Spinal cord (tissue), 10 donors: ENCODE measurements around the gene KCNN3. TPM values are rescaled to one million over a fixed set of nuclear protein-coding genes. Genes with fewer than 3 reads are reported as not detected.
A peak's percentile ranks its signal among the peaks of the same experiment; 100 is the strongest.

Source experiments
- DNase-seq, 6 donors: peaks; one replicate each; pipeline versions ENCODE4 v3.0.0 to v3.0.0-alpha.2; 2013 to 2015; ENCODE audit warnings: low spot score in 6 of 6, low read depth in 4 of 6
- H3K27ac ChIP-seq: one replicate; pipeline ENCODE4 v1.5.1; 2013; ENCODE audit warnings: low read depth, low read length, control low read depth
- H3K27me3 ChIP-seq: one replicate; pipeline ENCODE4 v1.6.1; 2013; ENCODE audit warnings: low read length; ENCODE audit not compliant: control insufficient read depth, insufficient read depth
- H3K36me3 ChIP-seq: one replicate; pipeline ENCODE4 v1.6.1; 2013; ENCODE audit warnings: low read length; ENCODE audit not compliant: control insufficient read depth, insufficient read depth
- H3K4me1 ChIP-seq: one replicate; pipeline ENCODE4 v1.6.1; 2013; ENCODE audit warnings: low read length; ENCODE audit not compliant: control insufficient read depth, insufficient read depth
- H3K4me3 ChIP-seq: one replicate; pipeline ENCODE4 v1.5.1; 2013; ENCODE audit warnings: low read depth, low read length, control low read depth
- H3K9me3 ChIP-seq: one replicate; pipeline ENCODE4 v1.6.1; 2013; ENCODE audit warnings: low read length; ENCODE audit not compliant: control insufficient read depth, insufficient read depth
- WGBS: methylation state at CpG from one replicate; pipeline ENCODE4 v1.1.5; 2013; ENCODE audit warnings: missing lambda C conversion rate; ENCODE audit not compliant: insufficient coverage; 5-methylcytosine and 5-hydroxymethylcytosine counted together
- polyA plus RNA-seq, 2 donors: library from polyadenylated mRNA; unstranded; fragments of 120-200 nt; gene quantifications; one replicate each; pipeline ENCODE4 v1.2.1, GENCODE V29; 2013; ENCODE audit not compliant: insufficient read length in 2 of 2
- total RNA-seq, 2 donors: library from RNA; depleted of rRNA in 1 of 2; stranded (reverse); fragments of 120-200 nt in 1 of 2; fragments of >200 nt in 1 of 2; gene quantifications; one replicate each; pipeline versions ENCODE4 v1.2.3 to v1.2.4, GENCODE V29; 2013 to 2014
- donor health status: healthy.

KCNN3 gene
- total and polyA plus RNA-seq, 4 donors: 9.6 to 24.8 (median 16.4) TPM

GRCh38 chr1:154845174-154845573 is 24.9 kb downstream of the KCNN3 start:
- H3K27ac ChIP-seq: peak overlapping the region; percentile 16
- H3K36me3 ChIP-seq: peaks cover 6% of the 10 kb centered on the region
- WGBS: 59% methylated on average over 3 of the region's 3 CpGs
- H3K9me3 ChIP-seq: no peaks in the 10 kb centered on the region
- H3K4me1 ChIP-seq: peaks cover 94% of the 10 kb centered on the region
- H3K27me3 ChIP-seq: peaks cover 8% of the 10 kb centered on the region
- peak in 2 of 6 donors; percentile 52 to 87 for DNase-seq
- no peak overlapping the region for H3K4me3 ChIP-seq

GRCh38 chr1:154844297-154844681 is 25.8 kb downstream of the KCNN3 start:
- no peak overlapping the region for H3K27ac ChIP-seq
- no peak for DNase-seq

DNA sequence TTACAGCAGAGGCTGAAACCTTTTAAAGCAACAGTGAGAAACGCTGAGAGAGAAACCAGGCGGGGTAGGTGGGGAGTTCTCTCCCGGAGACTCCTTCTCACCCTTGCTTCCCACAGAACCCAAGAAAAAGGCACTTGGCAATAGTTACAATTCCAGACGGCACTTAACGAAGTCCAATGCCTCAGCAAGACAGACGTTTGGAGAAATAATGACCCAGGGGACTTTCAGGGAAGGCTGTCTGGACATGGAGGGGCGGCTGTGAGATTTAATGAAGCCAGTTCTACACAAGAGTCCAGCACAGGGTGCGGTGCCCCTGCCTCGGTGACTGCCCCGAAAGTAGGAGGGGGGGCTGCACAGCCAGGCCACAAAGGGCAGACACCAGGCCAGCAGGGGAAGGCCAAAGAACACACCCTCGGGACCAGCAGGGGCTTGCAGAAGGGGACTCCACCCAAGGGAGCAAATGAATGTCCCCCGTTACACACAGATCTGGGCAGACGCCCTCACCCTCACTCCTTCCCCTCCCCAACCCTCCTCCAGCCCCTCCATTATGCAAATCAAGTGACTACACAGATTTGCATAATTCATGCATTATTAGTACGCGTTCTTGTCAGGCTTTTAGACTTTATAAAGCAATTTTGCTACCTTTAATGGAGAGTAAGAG is 26.3 kb downstream of the KCNN3 start:
- no peaks in the 10 kb centered on the region for H3K9me3 ChIP-seq
- no peak overlapping the region for H3K4me3 ChIP-seq
- DNase-seq: peak in 2 of 6 donors; percentile 63 to 68
- H3K27me3 ChIP-seq: peaks cover 6% of the 10 kb centered on the region
- peaks cover 6% of the 10 kb centered on the region for H3K36me3 ChIP-seq
- H3K27ac ChIP-seq: no peak overlapping the region
- peaks cover 91% of the 10 kb centered on the region for H3K4me1 ChIP-seq
- 39% methylated on average over 11 of the region's 15 CpGs for WGBS

More at GRCh38 chr1:154844297-154844681, 25.8 kb downstream of the KCNN3 start:
- H3K27me3 ChIP-seq: peaks cover 8% of the 10 kb centered on the region
- peaks cover 6% of the 10 kb centered on the region for H3K36me3 ChIP-seq
- no peaks in the 10 kb centered on the region for H3K9me3 ChIP-seq
- WGBS: 86% methylated on average over 7 of the region's 10 CpGs
- H3K4me3 ChIP-seq: no peak overlapping the region
- peaks cover 92% of the 10 kb centered on the region for H3K4me1 ChIP-seq

- no peak overlapping the region for H3K27ac ChIP-seq
- WGBS: 41% methylated on average over 5 of the region's 8 CpGs
- H3K9me3 ChIP-seq: no peaks in the 10 kb centered on the region
- H3K4me1 ChIP-seq: peaks cover 83% of the 10 kb centered on the region
- DNase-seq: peak in 2 of 6 donors; percentile 69 to 77
- peaks cover 10% of the 10 kb centered on the region for H3K36me3 ChIP-seq
- peaks cover 3% of the 10 kb centered on the region for H3K27me3 ChIP-seq
- no peak overlapping the region for H3K4me3 ChIP-seq
These were observed 27.4 kb downstream of the KCNN3 start for GRCh38 chr1:154842635-154843034.

GRCh38 chr1:154841384-154841783 is 28.7 kb downstream of the KCNN3 start:
- Histone ChIP-seq H3K27ac (no peak overlapping the region), H3K27me3 (peaks cover 3% of the 10 kb centered on the region), H3K4me3 (no peak overlapping the region), H3K36me3 (peaks cover 14% of the 10 kb centered on the region), H3K9me3 (no peaks in the 10 kb centered on the region), H3K4me1 (peaks cover 82% of the 10 kb centered on the region)
- no peak for DNase-seq
- WGBS: 100% methylated on average over 1 of the region's 4 CpGs

GRCh38 chr1:154840269-154841176 is 29.6 kb downstream of the KCNN3 start:
- peak in 1 of 6 donors; percentile 65 for DNase-seq
- no peak overlapping the region for H3K27ac ChIP-seq

DNA sequence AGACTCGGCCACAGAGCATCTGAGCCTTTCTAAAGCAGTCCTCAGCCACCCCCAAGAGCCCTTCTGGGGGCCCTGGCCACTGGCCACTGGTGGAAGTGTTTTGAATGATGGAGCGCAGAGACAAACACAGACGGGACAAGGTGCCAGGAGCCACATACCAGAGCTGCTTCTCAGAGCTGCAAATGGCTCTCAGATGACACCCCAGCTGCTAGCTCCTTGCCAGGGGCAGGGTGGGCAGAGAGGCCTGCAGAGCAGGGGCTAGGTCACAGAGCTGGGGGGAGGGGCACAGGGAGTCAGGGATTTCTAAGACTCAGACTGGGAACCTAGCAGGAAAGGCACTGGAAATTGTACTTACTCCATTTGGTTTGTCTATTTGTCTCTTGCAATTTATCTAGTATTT is 30.4 kb downstream of the KCNN3 start:
- DNase-seq: no peak
- no peak overlapping the region for H3K27ac ChIP-seq
- WGBS: 0% methylated on average over 1 of the region's 3 CpGs
- H3K4me1 ChIP-seq: peaks cover 72% of the 10 kb centered on the region
- H3K9me3 ChIP-seq: no peaks in the 10 kb centered on the region
- peaks cover 16% of the 10 kb centered on the region for H3K36me3 ChIP-seq
- H3K4me3 ChIP-seq: no peak overlapping the region
- H3K27me3 ChIP-seq: peaks cover 3% of the 10 kb centered on the region

More at GRCh38 chr1:154840269-154841176, 29.6 kb downstream of the KCNN3 start:
- Histone ChIP-seq H3K36me3 (peaks cover 16% of the 10 kb centered on the region), H3K9me3 (no peaks in the 10 kb centered on the region), H3K4me3 (no peak overlapping the region), H3K4me1 (peaks cover 81% of the 10 kb centered on the region), H3K27me3 (peaks cover 3% of the 10 kb centered on the region)
- WGBS: 44% methylated on average over 13 of the region's 19 CpGs

GRCh38 chr1:154838988-154839387 is 31.1 kb downstream of the KCNN3 start:
- Histone ChIP-seq H3K27me3 (peaks cover 3% of the 10 kb centered on the region), H3K36me3 (peaks cover 16% of the 10 kb centered on the region), H3K27ac (no peak overlapping the region), H3K4me1 (peaks cover 68% of the 10 kb centered on the region), H3K4me3 (no peak overlapping the region), H3K9me3 (no peaks in the 10 kb centered on the region)
- DNase-seq: no peak
- 89% methylated on average over 7 of the region's 9 CpGs for WGBS

DNA sequence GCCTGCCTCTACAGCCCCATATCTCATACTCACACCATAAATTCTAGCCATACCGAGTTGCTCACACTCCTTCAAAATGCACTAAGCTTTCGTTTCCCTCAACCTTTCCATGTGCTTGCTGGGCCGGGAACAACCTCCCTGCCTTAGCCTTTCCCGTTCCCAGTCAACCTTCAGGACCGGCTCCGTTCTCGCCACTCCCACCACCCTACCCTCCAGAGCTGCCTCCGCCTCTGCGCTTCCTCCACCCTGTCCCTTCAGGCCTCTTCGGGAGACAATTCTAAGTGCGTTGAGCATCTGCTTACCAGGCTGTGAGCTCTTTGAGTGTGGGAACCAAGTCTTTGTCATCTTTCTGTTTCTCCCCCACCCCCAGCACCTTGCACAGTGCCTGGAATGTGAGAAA is 31.6 kb downstream of the KCNN3 start:
- H3K9me3 ChIP-seq: no peaks in the 10 kb centered on the region
- WGBS: 81% methylated on average over 9 of the region's 11 CpGs
- peaks cover 16% of the 10 kb centered on the region for H3K36me3 ChIP-seq
- no peak for DNase-seq
- peaks cover 66% of the 10 kb centered on the region for H3K4me1 ChIP-seq
- no peaks in the 10 kb centered on the region for H3K27me3 ChIP-seq
- H3K27ac ChIP-seq: no peak overlapping the region
- H3K4me3 ChIP-seq: no peak overlapping the region
